Neural progenitor cell (in vitro differentiated cells): Measurements from ENCODE around the gene ELMO1.

Experiments used
- EZH2 ChIP-seq: fragments of 200-600 bp; sonication (generic); IDR thresholded peaks from 2 replicates; pipeline ENCODE4 v1.6.1; 2017; ENCODE audit warnings: antibody characterized with exemption, mild to moderate bottlenecking, moderate library complexity
- EZH2phosphoT487 ChIP-seq: fragments of 200-600 bp; sonication (generic); IDR thresholded peaks from 2 replicates; pipeline ENCODE4 v1.6.1; 2017; ENCODE audit warnings: antibody characterized with exemption
- TF ChIP-seq, protein P1 (sequence below): fragments of 200-600 bp; sonication (generic); IDR thresholded peaks from 2 replicates; pipeline ENCODE4 v1.5.1; 2017; ENCODE audit warnings: antibody characterized with exemption, mild to moderate bottlenecking

DNA sequence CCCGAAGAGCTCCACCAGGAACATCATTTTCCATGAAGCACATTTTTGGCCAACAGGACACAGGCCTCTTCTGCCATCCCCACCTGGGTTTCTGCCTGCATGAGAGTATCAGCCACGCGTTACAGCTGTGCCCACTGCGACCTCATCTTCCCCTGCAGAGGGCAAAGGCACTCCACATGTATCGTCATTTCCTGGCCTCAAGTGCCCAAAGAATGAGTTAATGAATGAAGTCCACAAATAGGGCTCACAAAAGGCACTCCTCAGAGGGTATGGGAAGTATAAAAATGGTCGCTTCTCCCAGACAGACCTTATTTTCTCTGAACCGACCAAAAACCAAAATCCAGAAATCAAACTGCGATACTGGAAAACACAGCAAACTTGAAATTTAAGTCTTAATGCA is 18.5 kb downstream of the ELMO1 start:
- TF ChIP-seq, protein P1, sequence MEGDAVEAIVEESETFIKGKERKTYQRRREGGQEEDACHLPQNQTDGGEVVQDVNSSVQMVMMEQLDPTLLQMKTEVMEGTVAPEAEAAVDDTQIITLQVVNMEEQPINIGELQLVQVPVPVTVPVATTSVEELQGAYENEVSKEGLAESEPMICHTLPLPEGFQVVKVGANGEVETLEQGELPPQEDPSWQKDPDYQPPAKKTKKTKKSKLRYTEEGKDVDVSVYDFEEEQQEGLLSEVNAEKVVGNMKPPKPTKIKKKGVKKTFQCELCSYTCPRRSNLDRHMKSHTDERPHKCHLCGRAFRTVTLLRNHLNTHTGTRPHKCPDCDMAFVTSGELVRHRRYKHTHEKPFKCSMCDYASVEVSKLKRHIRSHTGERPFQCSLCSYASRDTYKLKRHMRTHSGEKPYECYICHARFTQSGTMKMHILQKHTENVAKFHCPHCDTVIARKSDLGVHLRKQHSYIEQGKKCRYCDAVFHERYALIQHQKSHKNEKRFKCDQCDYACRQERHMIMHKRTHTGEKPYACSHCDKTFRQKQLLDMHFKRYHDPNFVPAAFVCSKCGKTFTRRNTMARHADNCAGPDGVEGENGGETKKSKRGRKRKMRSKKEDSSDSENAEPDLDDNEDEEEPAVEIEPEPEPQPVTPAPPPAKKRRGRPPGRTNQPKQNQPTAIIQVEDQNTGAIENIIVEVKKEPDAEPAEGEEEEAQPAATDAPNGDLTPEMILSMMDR, result no peak
- TF ChIP-seq EZH2 (no peak), EZH2phosphoT487 (no peak)
